Measurements from ENCODE around the gene OPCML.
"Not testable (repeated sequence)": the region's sequence is repeated elsewhere in the genome, so short reads cannot be mapped to it uniquely, and the experiment has no call there.

Gene OPCML

GRCh38 chr11:132370114-132370513 lies 1162.2 kb downstream of the OPCML start:
- not testable (repeated sequence) for DNase-seq (ENCODE audit: low read depth, low spot score)

- no peak for DNase-seq (ENCODE audit: low read depth, low spot score)
Measured at GRCh38 chr11:132367293-132367692, 1165.0 kb downstream of the OPCML start.

- DNase-seq (ENCODE audit: low read depth, low spot score): no peak
Measured at GRCh38 chr11:132365650-132366049, 1166.7 kb downstream of the OPCML start.

Measured in brain pericyte (primary cell).